ENCODE measurements around the gene VEGFB. TPM values are rescaled to one million over a fixed set of nuclear protein-coding genes. Genes with fewer than 3 reads are reported as not detected.

The VEGFB gene
- total RNA-seq, 1 donor from 2014 or later, result 50.7 TPM

Other genes starting within 250 kb of the VEGFB start
- 43.8 TPM for gene OTUB1, start 248.1 kb upstream of the VEGFB start, total RNA-seq
- 12.0 TPM for gene FLRT1, start 198.7 kb upstream of the VEGFB start, total RNA-seq
- 8.8 TPM for gene MACROD1, start 68.5 kb upstream of the VEGFB start, total RNA-seq
- gene STIP1, start 48.4 kb upstream of the VEGFB start, total RNA-seq, result 97.6 TPM
- 2.3 TPM for gene FERMT3, start 27.9 kb upstream of the VEGFB start, total RNA-seq
- gene TRPT1, start 8.4 kb upstream of the VEGFB start, total RNA-seq, result 14.1 TPM
- 14.5 TPM for gene NUDT22, start 8.3 kb upstream of the VEGFB start, total RNA-seq
- gene DNAJC4, start 4.0 kb upstream of the VEGFB start, total RNA-seq, result 19.4 TPM
- 29.8 TPM for gene FKBP2, start 6.5 kb downstream of the VEGFB start, total RNA-seq
- gene PPP1R14B, start 12.4 kb downstream of the VEGFB start, total RNA-seq, result 64.6 TPM
- 7.8 TPM for gene PLCB3, start 16.9 kb downstream of the VEGFB start, total RNA-seq
- gene BAD, start 50.1 kb downstream of the VEGFB start, total RNA-seq, result 53.3 TPM
- gene GPR137, start 51.3 kb downstream of the VEGFB start, total RNA-seq, result 13.6 TPM
- 7.2 TPM for gene KCNK4, start 56.7 kb downstream of the VEGFB start, total RNA-seq
- 2.1 TPM for gene CATSPERZ, start 65.8 kb downstream of the VEGFB start, total RNA-seq
- gene ESRRA, start 70.9 kb downstream of the VEGFB start, total RNA-seq, result 10.8 TPM
- 82.4 TPM for gene TRMT112, start 83.0 kb downstream of the VEGFB start, total RNA-seq
- gene PRDX5, start 83.5 kb downstream of the VEGFB start, total RNA-seq, result 200 TPM
- gene CCDC88B, start 105.6 kb downstream of the VEGFB start, total RNA-seq, result 3.2 TPM
- 13.8 TPM for gene RPS6KA4, start 124.6 kb downstream of the VEGFB start, total RNA-seq